GM21717 (cell line): Measurements from ENCODE around the gene ACCSL.

ENCODE experiments used
- ATAC-seq: cut with Tn5 transposase; IDR thresholded peaks from one replicate; pipeline ENCODE4 v1.9.1; 2021; ENCODE audit warnings: mild to moderate bottlenecking, moderate library complexity; ENCODE audit not compliant: unreplicated experiment

The ACCSL gene

GRCh38 chr11:44094260-44094868 lies 46.6 kb downstream of the ACCSL start:
- ATAC-seq = no peak

GRCh38 chr11:44095506-44096359 lies 48.0 kb downstream of the ACCSL start, which contains the start of gene EXT2:
Gene EXT2 (plus strand): TSS chr11:44095678. CDS start chr11:44107713, 12,035 bp downstream.
- ATAC-seq = peak; percentile 90

GRCh38 chr11:44096360-44097185 lies 48.8 kb downstream of the ACCSL start:
- peak; percentile 10 for ATAC-seq

GRCh38 chr11:44097821-44098220 lies 50.0 kb downstream of the ACCSL start:
- no peak for ATAC-seq

- ATAC-seq = no peak
These were observed 53.3 kb downstream of the ACCSL start for GRCh38 chr11:44101098-44101497.

- no peak for ATAC-seq
These were observed 56.9 kb downstream of the ACCSL start for GRCh38 chr11:44104481-44105294.

- no peak for ATAC-seq
These were observed 60.5 kb downstream of the ACCSL start for GRCh38 chr11:44108260-44108659.
